ENCODE results near the gene C1QL4.

The C1QL4 gene

DNA sequence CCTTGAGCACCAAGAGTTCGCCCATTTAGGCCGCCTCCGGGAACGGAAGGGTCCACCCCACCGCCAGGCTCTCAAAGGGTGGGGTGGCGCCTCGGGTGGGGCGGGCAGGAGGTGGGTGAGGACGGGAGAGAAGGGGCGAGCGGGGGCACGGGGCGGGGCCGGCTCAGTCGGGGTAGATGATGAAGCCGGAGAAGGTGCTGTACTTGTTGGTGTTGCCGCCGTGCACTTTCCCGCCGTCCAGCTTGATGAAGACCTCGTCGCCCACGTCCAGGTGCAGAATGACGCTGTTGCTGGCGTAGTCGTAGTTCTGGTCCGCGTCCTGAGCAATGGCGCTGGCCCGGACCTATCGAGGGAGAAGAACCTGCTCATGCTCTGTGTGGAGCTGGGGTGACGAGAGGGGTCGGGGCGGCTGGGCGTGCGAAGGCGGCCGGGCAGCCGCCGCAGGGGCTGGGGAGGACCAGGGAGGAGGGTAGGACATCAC, 4.1 kb downstream of the C1QL4 start:
- H3K36me3 ChIP-seq (ENCODE audit: control insufficient read depth, insufficient read depth, low read length) = peaks cover 15% of the 10 kb centered on the region
- peaks cover 59% of the 10 kb centered on the region for H3K27me3 ChIP-seq (ENCODE audit: control insufficient read depth, insufficient read depth, low read length)
- H3K27ac ChIP-seq (ENCODE audit: low read length) = no peak overlapping the region
- peak overlapping the region; percentile 17; the same call in 1 of the 2 replicates for H3K4me3 ChIP-seq (ENCODE audit: low read length)
- DNase-seq (ENCODE audit: low read depth, low spot score) = no peak
- H3K9me3 ChIP-seq (ENCODE audit: control insufficient read depth, insufficient read depth, low read length) = no peaks in the 10 kb centered on the region
- no CpG with 5 or more reads among the region's 40 CpGs for WGBS (ENCODE audit: insufficient coverage, insufficient read length)
- peaks cover 3% of the 10 kb centered on the region for H3K4me1 ChIP-seq (ENCODE audit: control insufficient read depth, insufficient read depth, low read length)

DNA sequence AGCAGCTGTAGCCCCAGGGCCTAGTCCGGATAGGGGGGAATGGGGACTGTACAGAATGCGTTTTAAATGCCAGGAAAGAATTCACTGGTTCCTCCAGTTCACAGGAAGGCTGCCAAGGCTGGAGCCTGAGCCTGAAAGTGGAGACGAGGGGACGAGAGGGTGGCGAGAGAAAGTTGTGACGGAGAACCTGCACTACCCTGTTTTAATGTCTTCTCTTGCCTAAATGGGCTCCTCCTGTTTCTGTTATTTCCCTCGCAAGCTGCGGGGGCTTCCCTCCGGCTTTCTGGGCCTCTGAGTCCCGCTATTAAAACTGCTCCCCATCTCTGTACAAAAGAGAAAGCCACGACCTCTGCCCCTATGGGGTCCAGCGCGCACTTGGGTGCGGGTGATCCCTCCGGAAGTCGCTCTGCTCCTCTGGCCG, 4.5 kb downstream of the C1QL4 start:
- Histone ChIP-seq H3K27me3 (ENCODE audit: control insufficient read depth, insufficient read depth, low read length) (peaks cover 54% of the 10 kb centered on the region), H3K4me3 (ENCODE audit: low read length) (peak overlapping the region; percentile 17; the same call in 1 of the 2 replicates), H3K9me3 (ENCODE audit: control insufficient read depth, insufficient read depth, low read length) (no peaks in the 10 kb centered on the region), H3K27ac (ENCODE audit: low read length) (no peak overlapping the region), H3K36me3 (ENCODE audit: control insufficient read depth, insufficient read depth, low read length) (peaks cover 15% of the 10 kb centered on the region), H3K4me1 (ENCODE audit: control insufficient read depth, insufficient read depth, low read length) (peaks cover 2% of the 10 kb centered on the region; the same call in 1 of the 2 replicates)
- WGBS (ENCODE audit: insufficient coverage, insufficient read length) = no CpG with 5 or more reads among the region's 17 CpGs
- no peak for DNase-seq (ENCODE audit: low read depth, low spot score)

- Histone ChIP-seq H3K27me3 (ENCODE audit: control insufficient read depth, insufficient read depth, low read length) (peaks cover 47% of the 10 kb centered on the region), H3K4me3 (ENCODE audit: low read length) (no peak overlapping the region), H3K4me1 (ENCODE audit: control insufficient read depth, insufficient read depth, low read length) (peaks cover 2% of the 10 kb centered on the region; the same call in 1 of the 2 replicates), H3K36me3 (ENCODE audit: control insufficient read depth, insufficient read depth, low read length) (peaks cover 22% of the 10 kb centered on the region), H3K9me3 (ENCODE audit: control insufficient read depth, insufficient read depth, low read length) (no peaks in the 10 kb centered on the region), H3K27ac (ENCODE audit: low read length) (no peak overlapping the region)
- DNase-seq (ENCODE audit: low read depth, low spot score) = no peak
- WGBS (ENCODE audit: insufficient coverage, insufficient read length) = no CpG with 5 or more reads among the region's 11 CpGs
Measured at GRCh38 chr12:49331380-49332222, 5.4 kb downstream of the C1QL4 start.

- H3K27me3 ChIP-seq (ENCODE audit: control insufficient read depth, insufficient read depth, low read length) = peaks cover 40% of the 10 kb centered on the region
- H3K4me3 ChIP-seq (ENCODE audit: low read length) = no peak overlapping the region
- no CpG with 5 or more reads among the region's 14 CpGs for WGBS (ENCODE audit: insufficient coverage, insufficient read length)
- no peaks in the 10 kb centered on the region for H3K9me3 ChIP-seq (ENCODE audit: control insufficient read depth, insufficient read depth, low read length)
- no peak for DNase-seq (ENCODE audit: low read depth, low spot score)
- H3K4me1 ChIP-seq (ENCODE audit: control insufficient read depth, insufficient read depth, low read length) = no peaks in the 10 kb centered on the region
- no peak overlapping the region for H3K27ac ChIP-seq (ENCODE audit: low read length)
- H3K36me3 ChIP-seq (ENCODE audit: control insufficient read depth, insufficient read depth, low read length) = peaks cover 24% of the 10 kb centered on the region
Measured at GRCh38 chr12:49330631-49331379, 6.2 kb downstream of the C1QL4 start.

- peaks cover 28% of the 10 kb centered on the region for H3K36me3 ChIP-seq (ENCODE audit: control insufficient read depth, insufficient read depth, low read length)
- no CpG with 5 or more reads among the region's 7 CpGs for WGBS (ENCODE audit: insufficient coverage, insufficient read length)
- no peak for DNase-seq (ENCODE audit: low read depth, low spot score)
- no peak overlapping the region for H3K4me3 ChIP-seq (ENCODE audit: low read length)
- H3K27me3 ChIP-seq (ENCODE audit: control insufficient read depth, insufficient read depth, low read length) = peaks cover 33% of the 10 kb centered on the region
- H3K27ac ChIP-seq (ENCODE audit: low read length) = no peak overlapping the region
- H3K9me3 ChIP-seq (ENCODE audit: control insufficient read depth, insufficient read depth, low read length) = no peaks in the 10 kb centered on the region
- H3K4me1 ChIP-seq (ENCODE audit: control insufficient read depth, insufficient read depth, low read length) = no peaks in the 10 kb centered on the region
Measured at GRCh38 chr12:49330032-49330619, 6.9 kb downstream of the C1QL4 start.

DNA sequence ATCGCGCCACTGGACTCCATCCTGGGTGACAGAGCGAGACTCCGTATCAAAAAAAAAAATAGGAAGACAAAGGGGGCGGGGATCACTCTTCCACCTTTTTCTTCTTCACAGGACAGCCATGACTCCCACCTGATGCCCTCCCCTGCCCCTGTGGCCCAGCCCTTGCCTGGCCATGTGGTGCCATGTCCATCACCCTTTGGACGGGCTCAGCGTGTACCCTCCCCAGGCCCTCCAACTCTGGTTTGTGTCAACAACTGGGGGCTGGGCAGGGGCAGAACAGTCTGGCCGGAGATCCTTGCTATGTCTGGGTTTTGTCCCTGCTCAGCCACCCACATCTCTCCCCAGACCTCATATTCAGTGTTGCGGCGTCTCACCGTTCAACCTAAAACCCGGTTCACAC, 8.2 kb downstream of the C1QL4 start:
- H3K4me3 ChIP-seq (ENCODE audit: low read length) = no peak overlapping the region
- peaks cover 28% of the 10 kb centered on the region for H3K36me3 ChIP-seq (ENCODE audit: control insufficient read depth, insufficient read depth, low read length)
- no CpG with 5 or more reads among the region's 12 CpGs for WGBS (ENCODE audit: insufficient coverage, insufficient read length)
- H3K27me3 ChIP-seq (ENCODE audit: control insufficient read depth, insufficient read depth, low read length) = peaks cover 20% of the 10 kb centered on the region; the same call in 1 of the 2 replicates
- H3K4me1 ChIP-seq (ENCODE audit: control insufficient read depth, insufficient read depth, low read length) = no peaks in the 10 kb centered on the region
- H3K9me3 ChIP-seq (ENCODE audit: control insufficient read depth, insufficient read depth, low read length) = no peaks in the 10 kb centered on the region
- no peak overlapping the region for H3K27ac ChIP-seq (ENCODE audit: low read length)
- no peak for DNase-seq (ENCODE audit: low read depth, low spot score)

GRCh38 chr12:49327887-49328286, 9.1 kb downstream of the C1QL4 start:
- DNase-seq (ENCODE audit: low read depth, low spot score) = no peak
- Histone ChIP-seq H3K9me3 (ENCODE audit: control insufficient read depth, insufficient read depth, low read length) (no peaks in the 10 kb centered on the region), H3K27me3 (ENCODE audit: control insufficient read depth, insufficient read depth, low read length) (peaks cover 11% of the 10 kb centered on the region; the same call in 1 of the 2 replicates), H3K4me1 (ENCODE audit: control insufficient read depth, insufficient read depth, low read length) (no peaks in the 10 kb centered on the region), H3K27ac (ENCODE audit: low read length) (no peak overlapping the region), H3K36me3 (ENCODE audit: control insufficient read depth, insufficient read depth, low read length) (peaks cover 28% of the 10 kb centered on the region), H3K4me3 (ENCODE audit: low read length) (no peak overlapping the region)
- no CpG with 5 or more reads among the region's 2 CpGs for WGBS (ENCODE audit: insufficient coverage, insufficient read length)

DNA sequence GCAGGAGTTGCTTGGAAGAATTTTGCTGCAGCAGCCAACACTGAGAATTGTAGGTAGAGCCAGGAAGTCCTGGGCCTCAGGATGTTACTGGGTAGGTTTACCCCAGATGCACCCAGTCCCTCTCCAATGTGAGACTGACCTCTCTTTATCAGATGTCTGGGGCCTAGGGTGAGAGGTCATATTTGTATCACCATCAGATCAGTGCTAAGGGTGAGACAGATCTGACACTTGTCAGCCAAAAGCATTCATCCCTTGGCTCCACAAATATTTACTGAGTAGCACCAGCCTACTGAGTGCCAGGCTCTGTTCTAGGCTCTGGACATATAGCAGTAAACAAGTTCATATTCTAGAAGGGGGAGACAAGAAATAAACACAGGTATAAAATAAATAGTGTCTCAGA, 9.6 kb downstream of the C1QL4 start:
- H3K36me3 ChIP-seq (ENCODE audit: control insufficient read depth, insufficient read depth, low read length) = peaks cover 28% of the 10 kb centered on the region
- no peaks in the 10 kb centered on the region for H3K4me1 ChIP-seq (ENCODE audit: control insufficient read depth, insufficient read depth, low read length)
- peaks cover 7% of the 10 kb centered on the region; the same call in 1 of the 2 replicates for H3K27me3 ChIP-seq (ENCODE audit: control insufficient read depth, insufficient read depth, low read length)
- H3K9me3 ChIP-seq (ENCODE audit: control insufficient read depth, insufficient read depth, low read length) = no peaks in the 10 kb centered on the region
- no peak for DNase-seq (ENCODE audit: low read depth, low spot score)
- H3K4me3 ChIP-seq (ENCODE audit: low read length) = no peak overlapping the region
- H3K27ac ChIP-seq (ENCODE audit: low read length) = no peak overlapping the region

GRCh38 chr12:49325606-49326005, 11.4 kb downstream of the C1QL4 start:
- H3K4me3 ChIP-seq (ENCODE audit: low read length) = no peak overlapping the region
- H3K4me1 ChIP-seq (ENCODE audit: control insufficient read depth, insufficient read depth, low read length) = 0 out of 2 replicates have a peak, but pooled peaks cover 1% of the 10 kb centered on the region
- no peaks in the 10 kb centered on the region for H3K27me3 ChIP-seq (ENCODE audit: control insufficient read depth, insufficient read depth, low read length)
- peaks cover 24% of the 10 kb centered on the region for H3K36me3 ChIP-seq (ENCODE audit: control insufficient read depth, insufficient read depth, low read length)
- no peaks in the 10 kb centered on the region for H3K9me3 ChIP-seq (ENCODE audit: control insufficient read depth, insufficient read depth, low read length)
- no CpG with 5 or more reads among the region's 6 CpGs for WGBS (ENCODE audit: insufficient coverage, insufficient read length)
- DNase-seq (ENCODE audit: low read depth, low spot score) = no peak
- no peak overlapping the region for H3K27ac ChIP-seq (ENCODE audit: low read length)

GRCh38 chr12:49323524-49324097, 13.4 kb downstream of the C1QL4 start:
- DNase-seq (ENCODE audit: low read depth, low spot score) = no peak
- no peaks in the 10 kb centered on the region for H3K27me3 ChIP-seq (ENCODE audit: control insufficient read depth, insufficient read depth, low read length)
- WGBS (ENCODE audit: insufficient coverage, insufficient read length) = no CpG with 5 or more reads among the region's 19 CpGs
- no peaks in the 10 kb centered on the region for H3K9me3 ChIP-seq (ENCODE audit: control insufficient read depth, insufficient read depth, low read length)
- H3K27ac ChIP-seq (ENCODE audit: low read length) = no peak overlapping the region
- 0 out of 2 replicates have a peak, but pooled peaks cover 1% of the 10 kb centered on the region for H3K4me1 ChIP-seq (ENCODE audit: control insufficient read depth, insufficient read depth, low read length)
- H3K36me3 ChIP-seq (ENCODE audit: control insufficient read depth, insufficient read depth, low read length) = peaks cover 13% of the 10 kb centered on the region
- H3K4me3 ChIP-seq (ENCODE audit: low read length) = peak overlapping the region; percentile 68; the same call in 1 of the 2 replicates

Measured in iPS DF 6.9 (cell line).